ENCODE data around the gene DENND4B. TPM values are rescaled to one million over a fixed set of nuclear protein-coding genes. Genes with fewer than 3 reads are reported as not detected.

The DENND4B gene
- total and polyA plus RNA-seq, 2 experiments from 2014 or later, result 15.4 to 22.3 TPM

- no peak overlapping the region for H2AFZ ChIP-seq
- H3K9me3 ChIP-seq (ENCODE audit: low read depth), result no peaks in the 10 kb centered on the region
- 66% methylated on average over 4 of the region's 4 CpGs for WGBS (ENCODE audit: low lambda C conversion rate, missing lambda C conversion rate)
- H3K79me2 ChIP-seq, result peaks cover 55% of the 10 kb centered on the region
- H3K9me2 ChIP-seq (replicated peaks; ENCODE audit: insufficient read depth), result no peaks in the 10 kb centered on the region
- no peaks in the 10 kb centered on the region for H3K36me3 ChIP-seq (replicated peaks; ENCODE audit: insufficient read depth, low read depth)
- H3K27me3 ChIP-seq, result no peaks in the 10 kb centered on the region
- peaks cover 15% of the 10 kb centered on the region for H3K4me1 ChIP-seq (ENCODE audit: insufficient read depth)
- TF ChIP-seq CTCF (IDR thresholded peaks at IDR 0.05; ENCODE audit: poor library complexity) (no peak), EZH2phosphoT487 (IDR thresholded peaks at IDR 0.05; ENCODE audit: low read depth, severe bottlenecking, unreplicated experiment) (no peak), EZH2 (IDR thresholded peaks at IDR 0.05; ENCODE audit: borderline replicate concordance) (no peak)
- no peak overlapping the region for H3K4me3 ChIP-seq
- H4K20me1 ChIP-seq (ENCODE audit: insufficient read depth, poor library complexity, severe bottlenecking), result peaks cover 40% of the 10 kb centered on the region
- H3K27ac ChIP-seq, result peak overlapping the region; percentile 33
- peak overlapping the region; percentile 12 for H3K4me2 ChIP-seq
- peak; percentile 62 for DNase-seq (ENCODE audit: low spot score)
Observed at GRCh38 chr1:153953859-153954365, 7.4 kb upstream of the DENND4B start.

GRCh38 chr1:153951801-153952200 is 5.3 kb upstream of the DENND4B start:
- H3K4me1 ChIP-seq (ENCODE audit: insufficient read depth), result peaks cover 10% of the 10 kb centered on the region
- TF ChIP-seq CTCF (IDR thresholded peaks at IDR 0.05; ENCODE audit: poor library complexity) (no peak), EZH2phosphoT487 (IDR thresholded peaks at IDR 0.05; ENCODE audit: low read depth, severe bottlenecking, unreplicated experiment) (no peak), EZH2 (IDR thresholded peaks at IDR 0.05; ENCODE audit: borderline replicate concordance) (no peak)
- H3K36me3 ChIP-seq (replicated peaks; ENCODE audit: insufficient read depth, low read depth), result no peaks in the 10 kb centered on the region
- peaks cover 43% of the 10 kb centered on the region for H3K79me2 ChIP-seq
- H3K4me2 ChIP-seq, result no peak overlapping the region
- no peak for DNase-seq (ENCODE audit: low spot score)
- no peak overlapping the region for H2AFZ ChIP-seq
- H3K9me2 ChIP-seq (replicated peaks; ENCODE audit: insufficient read depth), result no peaks in the 10 kb centered on the region
- H3K27me3 ChIP-seq, result no peaks in the 10 kb centered on the region
- no peaks in the 10 kb centered on the region for H3K9me3 ChIP-seq (ENCODE audit: low read depth)
- peaks cover 29% of the 10 kb centered on the region for H4K20me1 ChIP-seq (ENCODE audit: insufficient read depth, poor library complexity, severe bottlenecking)
- no peak overlapping the region for H3K27ac ChIP-seq
- H3K4me3 ChIP-seq, result no peak overlapping the region
- 98% methylated on average over 2 of the region's 2 CpGs for WGBS (ENCODE audit: low lambda C conversion rate, missing lambda C conversion rate)

GRCh38 chr1:153951183-153951582 is 4.7 kb upstream of the DENND4B start:
- Histone ChIP-seq H3K36me3 (replicated peaks; ENCODE audit: insufficient read depth, low read depth) (no peaks in the 10 kb centered on the region), H4K20me1 (ENCODE audit: insufficient read depth, poor library complexity, severe bottlenecking) (peaks cover 23% of the 10 kb centered on the region), H3K79me2 (peaks cover 37% of the 10 kb centered on the region), H3K9me2 (replicated peaks; ENCODE audit: insufficient read depth) (no peaks in the 10 kb centered on the region), H3K4me3 (no peak overlapping the region), H3K9me3 (ENCODE audit: low read depth) (no peaks in the 10 kb centered on the region), H3K27ac (no peak overlapping the region), H3K4me1 (ENCODE audit: insufficient read depth) (peaks cover 10% of the 10 kb centered on the region), H2AFZ (no peak overlapping the region), H3K27me3 (no peaks in the 10 kb centered on the region), H3K4me2 (no peak overlapping the region)
- TF ChIP-seq EZH2 (IDR thresholded peaks at IDR 0.05; ENCODE audit: borderline replicate concordance) (no peak), CTCF (IDR thresholded peaks at IDR 0.05; ENCODE audit: poor library complexity) (no peak), EZH2phosphoT487 (IDR thresholded peaks at IDR 0.05; ENCODE audit: low read depth, severe bottlenecking, unreplicated experiment) (no peak)
- no peak for DNase-seq (ENCODE audit: low spot score)
- WGBS (ENCODE audit: low lambda C conversion rate, missing lambda C conversion rate), result 98% methylated on average over 8 of the region's 11 CpGs
